Parathyroid adenoma (tissue), 2 donors: ENCODE results near the gene ZNF845.

Source experiments
- H2AFZ ChIP-seq: fragments of 300-600 bp; sonication (generic); one replicate; pipeline ENCODE4 v1.7.0; 2017; ENCODE audit warnings: antibody characterized with exemption, mild to moderate bottlenecking
- H3K27ac ChIP-seq: fragments of 300-600 bp; sonication (generic); one replicate; pipeline ENCODE4 v1.7.0; 2017
- H3K27me3 ChIP-seq: fragments of 300-600 bp; sonication (generic); one replicate; pipeline ENCODE4 v1.7.0; 2017; ENCODE audit warnings: low read length; ENCODE audit not compliant: control insufficient read depth, insufficient read depth
- H3K36me3 ChIP-seq: fragments of 300-600 bp; sonication (generic); one replicate; pipeline ENCODE4 v1.7.0; 2017; ENCODE audit warnings: low read length; ENCODE audit not compliant: control insufficient read depth, insufficient read depth
- H3K4me1 ChIP-seq: fragments of 300-600 bp; sonication (generic); one replicate; pipeline ENCODE4 v1.7.0; 2017; ENCODE audit warnings: control low read depth
- H3K4me2 ChIP-seq: fragments of 300-600 bp; sonication (generic); one replicate; pipeline ENCODE4 v1.7.0; 2017; ENCODE audit warnings: low read length
- H3K4me3 ChIP-seq: fragments of 300-600 bp; sonication (generic); one replicate; pipeline ENCODE4 v1.7.0; 2017; ENCODE audit warnings: low read depth, low read length
- H3K79me2 ChIP-seq: fragments of 300-600 bp; sonication (generic); one replicate; pipeline ENCODE4 v1.7.0; 2017; ENCODE audit warnings: control low read depth
- H3K9ac ChIP-seq: fragments of 300-600 bp; sonication (generic); one replicate; pipeline ENCODE4 v1.7.0; 2017; ENCODE audit warnings: mild to moderate bottlenecking
- H3K9me3 ChIP-seq: fragments of 300-600 bp; sonication (generic); one replicate; pipeline ENCODE4 v1.7.0; 2017; ENCODE audit warnings: low read length; ENCODE audit not compliant: control insufficient read depth
- TF ChIP-seq, protein P1 (sequence below): fragments of 300-600 bp; sonication (generic); IDR thresholded peaks from one replicate; pipeline ENCODE4 v1.7.0; 2017; ENCODE audit warnings: antibody characterized with exemption, mild to moderate bottlenecking
- donor health status: primary hyperparathyroidism.

Gene ZNF845

DNA sequence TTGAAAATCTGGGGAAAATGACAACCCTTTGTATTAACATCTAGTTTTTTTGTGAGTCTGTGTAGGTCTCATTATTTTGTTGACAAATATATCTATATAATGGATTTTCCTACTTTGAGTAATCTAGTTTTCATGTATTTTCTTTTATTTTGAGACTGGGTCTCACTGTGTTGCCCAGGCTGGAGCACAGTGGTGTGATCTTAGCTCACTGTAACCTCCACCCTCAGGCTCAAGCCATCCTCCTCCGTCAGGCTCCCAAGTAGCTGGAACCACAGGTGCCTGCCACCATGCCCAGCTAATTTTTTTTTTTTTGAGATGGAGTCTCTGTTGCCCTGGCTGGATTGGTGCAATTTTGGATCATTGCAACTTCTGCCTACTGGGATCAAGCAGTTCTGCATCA, 41.2 kb downstream of the ZNF845 start:
- no peak overlapping the region for H3K4me3 ChIP-seq
- no peaks in the 10 kb centered on the region for H3K36me3 ChIP-seq
- peaks cover 10% of the 10 kb centered on the region for H3K4me1 ChIP-seq
- no peak overlapping the region for H3K4me2 ChIP-seq
- no peak overlapping the region for H3K9ac ChIP-seq
- H3K79me2 ChIP-seq: peaks cover 4% of the 10 kb centered on the region
- TF ChIP-seq, protein P1, sequence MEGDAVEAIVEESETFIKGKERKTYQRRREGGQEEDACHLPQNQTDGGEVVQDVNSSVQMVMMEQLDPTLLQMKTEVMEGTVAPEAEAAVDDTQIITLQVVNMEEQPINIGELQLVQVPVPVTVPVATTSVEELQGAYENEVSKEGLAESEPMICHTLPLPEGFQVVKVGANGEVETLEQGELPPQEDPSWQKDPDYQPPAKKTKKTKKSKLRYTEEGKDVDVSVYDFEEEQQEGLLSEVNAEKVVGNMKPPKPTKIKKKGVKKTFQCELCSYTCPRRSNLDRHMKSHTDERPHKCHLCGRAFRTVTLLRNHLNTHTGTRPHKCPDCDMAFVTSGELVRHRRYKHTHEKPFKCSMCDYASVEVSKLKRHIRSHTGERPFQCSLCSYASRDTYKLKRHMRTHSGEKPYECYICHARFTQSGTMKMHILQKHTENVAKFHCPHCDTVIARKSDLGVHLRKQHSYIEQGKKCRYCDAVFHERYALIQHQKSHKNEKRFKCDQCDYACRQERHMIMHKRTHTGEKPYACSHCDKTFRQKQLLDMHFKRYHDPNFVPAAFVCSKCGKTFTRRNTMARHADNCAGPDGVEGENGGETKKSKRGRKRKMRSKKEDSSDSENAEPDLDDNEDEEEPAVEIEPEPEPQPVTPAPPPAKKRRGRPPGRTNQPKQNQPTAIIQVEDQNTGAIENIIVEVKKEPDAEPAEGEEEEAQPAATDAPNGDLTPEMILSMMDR: no peak
- peak overlapping the region; percentile 17 for H3K27ac ChIP-seq
- H3K9me3 ChIP-seq: no peaks in the 10 kb centered on the region
- no peaks in the 10 kb centered on the region for H3K27me3 ChIP-seq
- no peak overlapping the region for H2AFZ ChIP-seq

GRCh38 chr19:53381376-53381775, 47.8 kb downstream of the ZNF845 start:
- Histone ChIP-seq H3K27ac (no peak overlapping the region), H3K9ac (no peak overlapping the region), H3K4me3 (no peak overlapping the region), H3K9me3 (peaks cover 4% of the 10 kb centered on the region), H3K4me1 (no peaks in the 10 kb centered on the region), H2AFZ (no peak overlapping the region), H3K79me2 (peaks cover 8% of the 10 kb centered on the region), H3K4me2 (no peak overlapping the region), H3K36me3 (no peaks in the 10 kb centered on the region), H3K27me3 (no peaks in the 10 kb centered on the region)
- TF ChIP-seq, protein P1: no peak

- H3K27ac ChIP-seq: no peak overlapping the region
- TF ChIP-seq, protein P1: no peak
- H3K79me2 ChIP-seq: peaks cover 2% of the 10 kb centered on the region
- H3K36me3 ChIP-seq: no peaks in the 10 kb centered on the region
- no peaks in the 10 kb centered on the region for H3K9me3 ChIP-seq
- no peak overlapping the region for H3K4me3 ChIP-seq
- H3K27me3 ChIP-seq: no peaks in the 10 kb centered on the region
- H3K9ac ChIP-seq: no peak overlapping the region
- no peak overlapping the region for H2AFZ ChIP-seq
- no peak overlapping the region for H3K4me2 ChIP-seq
- H3K4me1 ChIP-seq: no peaks in the 10 kb centered on the region
These were observed 54.6 kb downstream of the ZNF845 start for GRCh38 chr19:53388168-53388567.

DNA sequence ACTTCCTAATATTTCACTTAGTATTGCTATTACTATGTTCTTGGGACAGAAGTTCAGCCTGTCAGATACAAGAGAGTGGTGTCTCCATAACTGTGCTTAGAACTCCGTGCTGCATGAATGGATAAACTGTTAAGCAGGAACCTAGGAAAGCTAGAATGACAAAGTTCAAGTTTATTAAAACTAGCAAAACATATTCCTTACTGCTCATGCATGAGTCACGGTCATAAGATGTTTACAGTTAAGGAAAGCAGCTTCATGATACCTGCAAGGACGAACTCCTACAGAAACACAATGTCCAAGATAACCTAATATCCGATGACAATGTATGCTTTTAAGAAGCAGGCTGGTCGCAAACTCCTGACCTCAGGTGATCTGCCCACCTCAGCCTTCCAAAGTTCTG, 55.4 kb downstream of the ZNF845 start:
- Histone ChIP-seq H3K4me2 (no peak overlapping the region), H3K9me3 (no peaks in the 10 kb centered on the region), H3K36me3 (no peaks in the 10 kb centered on the region), H2AFZ (no peak overlapping the region), H3K27ac (no peak overlapping the region), H3K9ac (no peak overlapping the region), H3K27me3 (no peaks in the 10 kb centered on the region), H3K79me2 (peaks cover 2% of the 10 kb centered on the region), H3K4me1 (peaks cover 1% of the 10 kb centered on the region), H3K4me3 (no peak overlapping the region)
- TF ChIP-seq, protein P1: no peak

- TF ChIP-seq, protein P1: no peak
- Histone ChIP-seq H3K79me2 (peaks cover 2% of the 10 kb centered on the region), H3K9me3 (no peaks in the 10 kb centered on the region), H3K4me1 (peaks cover 4% of the 10 kb centered on the region), H3K4me3 (no peak overlapping the region), H3K9ac (no peak overlapping the region), H3K4me2 (no peak overlapping the region), H3K36me3 (no peaks in the 10 kb centered on the region), H3K27ac (no peak overlapping the region), H2AFZ (no peak overlapping the region), H3K27me3 (no peaks in the 10 kb centered on the region)
These were observed 56.0 kb downstream of the ZNF845 start for GRCh38 chr19:53389571-53389970.
